Adrenal gland (tissue), 5 donors: ENCODE results near the gene IGF2R.

Experiments
- POLR2A ChIP-seq, 2 donors: fragments of 450-650 bp; IDR thresholded peaks; one replicate each; pipeline ENCODE4 v1.6.1; 2017; ENCODE audit warnings: antibody characterized with exemption in 2 of 2, mild to moderate bottlenecking in 2 of 2, moderate library complexity in 1 of 2
- TF ChIP-seq, protein P1 (sequence below), 6 experiments: fragments of 450-650 bp in 4 of 6; fragments of 200-600 bp in 2 of 6; sonication (generic) in 1 of 6; IDR thresholded peaks; 1 replicate in 5 of 6; 2 replicates in 1 of 6; pipeline versions ENCODE4 v1.5.1 to v1.8.0; 2016 to 2021; ENCODE audit warnings: antibody characterized with exemption in 6 of 6, mild to moderate bottlenecking in 2 of 6, moderate library complexity in 1 of 6
- donor health status: DM: no; HTN: no; CAD: no.

DNA sequence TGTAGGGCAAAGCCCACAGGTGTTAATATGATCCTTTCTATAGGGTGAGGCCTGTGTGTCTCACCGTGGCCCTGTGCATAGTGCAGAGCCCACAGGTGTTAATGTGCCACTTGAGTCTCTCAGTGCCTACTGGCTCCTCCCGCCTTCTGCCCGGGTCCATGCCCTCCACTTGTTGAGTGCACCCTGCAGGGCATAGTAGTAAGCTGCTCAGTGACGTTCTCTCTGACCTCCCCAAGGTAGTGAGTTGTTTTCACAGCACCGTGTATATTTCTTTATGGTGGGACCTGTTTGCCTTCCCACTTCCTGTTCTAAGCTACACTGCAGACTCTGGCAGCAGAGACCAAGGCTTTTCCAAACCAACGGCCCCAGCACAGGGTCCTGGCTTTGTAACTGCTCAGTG is 88.2 kb downstream of the IGF2R start:
- TF ChIP-seq, protein P1, sequence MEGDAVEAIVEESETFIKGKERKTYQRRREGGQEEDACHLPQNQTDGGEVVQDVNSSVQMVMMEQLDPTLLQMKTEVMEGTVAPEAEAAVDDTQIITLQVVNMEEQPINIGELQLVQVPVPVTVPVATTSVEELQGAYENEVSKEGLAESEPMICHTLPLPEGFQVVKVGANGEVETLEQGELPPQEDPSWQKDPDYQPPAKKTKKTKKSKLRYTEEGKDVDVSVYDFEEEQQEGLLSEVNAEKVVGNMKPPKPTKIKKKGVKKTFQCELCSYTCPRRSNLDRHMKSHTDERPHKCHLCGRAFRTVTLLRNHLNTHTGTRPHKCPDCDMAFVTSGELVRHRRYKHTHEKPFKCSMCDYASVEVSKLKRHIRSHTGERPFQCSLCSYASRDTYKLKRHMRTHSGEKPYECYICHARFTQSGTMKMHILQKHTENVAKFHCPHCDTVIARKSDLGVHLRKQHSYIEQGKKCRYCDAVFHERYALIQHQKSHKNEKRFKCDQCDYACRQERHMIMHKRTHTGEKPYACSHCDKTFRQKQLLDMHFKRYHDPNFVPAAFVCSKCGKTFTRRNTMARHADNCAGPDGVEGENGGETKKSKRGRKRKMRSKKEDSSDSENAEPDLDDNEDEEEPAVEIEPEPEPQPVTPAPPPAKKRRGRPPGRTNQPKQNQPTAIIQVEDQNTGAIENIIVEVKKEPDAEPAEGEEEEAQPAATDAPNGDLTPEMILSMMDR (IDR thresholded peaks at IDR 0.05): no peak
- no peak for TF ChIP-seq POLR2A (IDR thresholded peaks at IDR 0.05)
